HG03378 (cell line): ENCODE data around the gene KLHL22.
"Not testable (repeated sequence)": the region's sequence is repeated elsewhere in the genome, so short reads cannot be mapped to it uniquely, and the experiment has no call there.

Experiments
- ATAC-seq: cut with Tn5 transposase; IDR thresholded peaks from one replicate; pipeline ENCODE4 v1.9.1; 2021; ENCODE audit warnings: mild to moderate bottlenecking, moderate library complexity; ENCODE audit not compliant: unreplicated experiment

The KLHL22 gene

DNA sequence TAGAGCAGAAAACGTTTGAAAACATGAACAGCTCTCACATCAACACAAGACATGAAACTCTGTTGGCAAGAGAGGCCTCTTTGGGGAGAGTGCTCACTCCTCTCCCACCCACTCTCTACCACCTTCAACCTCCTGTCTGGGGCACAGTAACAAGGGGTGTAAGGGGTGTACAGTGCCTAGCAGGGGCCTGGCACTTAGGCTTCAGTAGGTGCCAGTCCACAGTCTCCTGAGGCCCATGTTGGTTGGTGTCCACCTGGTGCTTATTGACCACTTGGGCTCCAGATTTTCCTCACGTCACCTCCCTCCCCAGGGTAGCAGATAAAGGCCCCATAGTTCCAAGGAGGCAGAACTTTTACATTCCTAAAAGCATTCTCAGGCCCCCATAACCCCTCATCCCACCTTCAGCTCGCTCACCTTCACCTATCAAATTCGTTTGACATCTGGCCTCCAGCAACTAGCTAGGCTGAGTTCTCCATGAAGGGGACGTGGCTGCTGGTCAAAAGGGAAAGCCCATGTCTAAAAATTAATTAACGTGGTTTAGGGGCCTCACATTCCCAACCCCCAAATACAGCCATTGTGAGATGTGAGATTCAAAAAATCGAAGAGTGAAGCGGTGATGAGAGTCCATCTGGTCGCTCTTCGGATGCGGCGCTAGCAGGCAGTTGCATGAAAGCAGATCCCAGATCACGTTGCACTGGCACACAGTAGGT, 11.1 kb upstream of the KLHL22 start:
- no peak for ATAC-seq

DNA sequence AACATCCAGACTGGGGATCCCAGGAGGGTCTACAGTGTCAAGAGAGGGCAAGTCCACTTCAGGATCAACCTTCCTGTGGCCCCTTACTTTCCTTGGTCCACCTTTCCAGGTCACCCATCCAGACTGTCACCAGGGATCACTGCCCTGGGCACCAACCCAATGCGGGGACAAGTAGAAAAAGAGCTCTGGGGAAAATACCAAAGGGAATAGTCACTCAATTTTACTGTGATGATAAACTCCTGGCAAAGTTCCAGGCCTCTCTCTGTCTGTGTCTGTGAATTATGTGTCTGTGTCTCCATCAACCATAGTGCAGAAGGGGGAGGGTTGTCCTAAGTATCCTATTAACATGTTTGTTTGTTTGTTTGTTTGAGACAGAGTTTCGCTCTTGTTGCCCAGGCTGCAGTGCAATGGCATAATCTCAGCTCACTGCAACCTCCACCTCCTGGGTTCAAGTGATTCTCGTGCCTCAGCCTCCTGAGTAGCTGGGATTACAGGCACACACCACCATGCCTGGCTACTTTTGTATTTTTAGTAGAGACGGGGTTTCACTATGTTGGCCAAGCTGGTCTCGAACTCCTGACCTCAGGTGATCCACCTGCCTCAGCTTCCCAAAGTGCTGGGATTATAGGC, 8.8 kb upstream of the KLHL22 start:
- ATAC-seq: not testable (repeated sequence)

DNA sequence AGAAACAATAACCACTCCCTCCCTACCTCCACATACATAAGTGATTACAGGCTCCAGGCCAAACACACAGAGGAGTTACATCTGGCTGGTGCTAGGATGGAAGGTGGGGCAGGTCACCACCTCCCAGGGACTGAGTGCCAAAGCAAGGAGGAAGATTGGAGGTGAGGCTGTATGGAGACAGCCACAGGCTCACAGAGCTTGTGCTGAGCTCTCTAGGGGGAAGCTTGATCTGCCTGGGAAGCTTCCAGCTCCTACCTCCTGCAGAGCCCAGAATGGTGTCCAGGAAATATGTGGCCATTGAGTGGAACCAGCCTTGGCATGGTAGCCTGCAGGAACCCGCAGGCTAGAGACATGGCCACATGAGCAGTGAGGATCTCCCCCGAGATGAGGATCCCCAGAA, 8.2 kb upstream of the KLHL22 start:
- ATAC-seq: no peak

DNA sequence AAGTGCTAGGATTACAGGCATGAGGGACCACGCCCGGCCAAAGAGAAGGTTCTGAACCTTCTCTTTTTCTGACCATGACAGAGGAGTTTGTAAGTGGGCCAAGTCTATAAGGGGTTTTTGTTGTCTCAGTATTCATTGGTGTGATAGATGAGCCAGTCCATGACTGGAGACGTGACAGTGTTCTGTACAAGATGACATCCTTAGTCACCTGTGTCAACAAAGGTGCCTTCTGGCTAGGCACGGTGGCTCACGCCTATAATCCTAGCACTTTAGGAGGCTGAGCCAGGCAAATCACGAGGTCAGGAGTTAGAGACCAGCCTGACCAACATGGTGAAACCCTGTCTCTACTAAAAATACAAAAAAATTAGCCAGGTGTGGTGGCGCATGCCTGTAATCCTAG, 4.2 kb upstream of the KLHL22 start:
- no peak for ATAC-seq

DNA sequence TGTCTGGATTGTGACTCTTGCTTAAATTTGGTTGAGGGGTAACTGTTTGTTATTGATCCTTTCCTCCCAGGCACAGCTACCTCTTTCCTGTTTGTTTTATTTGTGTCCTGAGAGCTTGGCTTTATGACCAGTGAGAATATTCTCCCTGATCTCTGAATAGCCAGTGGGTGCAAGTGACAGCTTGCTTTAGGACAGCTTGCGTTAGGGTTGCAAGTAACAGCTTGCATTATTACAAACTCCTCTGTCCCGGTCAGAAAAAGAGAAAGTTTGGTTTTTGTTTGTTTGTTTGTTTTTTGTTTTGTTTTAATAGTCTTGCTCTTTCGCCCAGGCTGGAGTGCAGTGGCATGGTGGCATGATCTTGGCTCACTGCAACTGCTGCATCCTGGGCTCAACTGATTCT, 3.3 kb upstream of the KLHL22 start:
- no peak for ATAC-seq

DNA sequence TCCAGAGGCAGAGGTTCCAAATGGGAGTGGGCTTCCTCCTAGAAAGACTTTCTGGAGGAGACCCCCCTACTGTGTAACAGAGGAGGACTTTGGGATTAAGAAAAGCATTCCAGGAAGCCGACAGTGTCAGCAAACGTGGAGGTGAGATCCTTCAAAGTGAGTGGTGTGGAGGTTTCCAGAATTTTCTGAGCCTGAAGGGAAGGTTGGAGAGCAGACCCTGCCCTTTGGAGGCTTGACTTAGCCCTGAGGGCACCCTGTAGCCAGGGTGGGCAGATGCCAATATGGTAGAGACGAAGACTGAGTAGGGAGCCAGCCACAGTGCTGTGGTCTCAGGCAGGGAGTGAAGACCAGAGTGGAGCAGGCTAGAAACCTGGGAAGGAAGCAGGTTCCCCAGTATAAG, 1.8 kb upstream of the KLHL22 start:
- ATAC-seq: no peak

DNA sequence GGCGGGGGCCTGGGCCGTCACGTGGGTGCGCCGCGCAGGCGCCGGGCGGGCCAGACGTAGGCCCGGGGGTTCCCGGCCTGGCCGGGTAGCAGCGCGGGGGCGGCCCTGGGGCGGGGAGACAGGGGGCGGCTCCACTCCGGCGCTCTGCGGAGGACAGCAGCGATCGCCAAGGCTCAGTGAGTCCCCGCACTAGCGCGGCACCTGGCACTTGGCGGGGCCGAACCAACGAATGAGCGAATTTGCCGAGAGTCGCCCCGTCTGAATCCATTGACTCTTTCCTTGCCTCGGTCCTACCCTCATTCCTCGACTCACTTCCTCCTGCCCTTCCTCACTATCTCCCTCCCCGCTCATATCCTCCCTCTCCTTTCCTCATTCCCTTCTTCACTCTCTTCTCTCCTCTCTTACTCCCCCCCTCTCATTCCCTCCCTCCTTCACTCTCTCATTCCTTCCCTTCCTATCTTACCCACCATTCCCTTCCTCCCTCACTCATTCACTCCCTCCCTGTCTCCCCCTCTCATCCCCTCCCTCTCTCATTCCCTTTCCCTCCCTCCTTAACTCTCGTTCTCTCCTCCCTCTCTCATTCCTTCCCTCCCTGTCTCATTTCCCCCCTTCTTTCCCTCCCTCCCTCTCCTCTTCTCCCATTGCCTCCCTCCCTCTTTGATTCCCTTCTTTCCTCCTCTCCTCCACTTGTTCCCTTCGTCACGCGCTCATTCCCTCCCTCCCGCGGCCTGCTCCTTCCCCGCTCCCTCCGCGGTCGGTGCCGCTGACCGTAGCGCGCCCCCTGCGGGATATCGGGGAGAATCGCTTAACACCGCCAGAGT, 476 bp upstream of the KLHL22 start:
- peak; percentile 43 for ATAC-seq

DNA sequence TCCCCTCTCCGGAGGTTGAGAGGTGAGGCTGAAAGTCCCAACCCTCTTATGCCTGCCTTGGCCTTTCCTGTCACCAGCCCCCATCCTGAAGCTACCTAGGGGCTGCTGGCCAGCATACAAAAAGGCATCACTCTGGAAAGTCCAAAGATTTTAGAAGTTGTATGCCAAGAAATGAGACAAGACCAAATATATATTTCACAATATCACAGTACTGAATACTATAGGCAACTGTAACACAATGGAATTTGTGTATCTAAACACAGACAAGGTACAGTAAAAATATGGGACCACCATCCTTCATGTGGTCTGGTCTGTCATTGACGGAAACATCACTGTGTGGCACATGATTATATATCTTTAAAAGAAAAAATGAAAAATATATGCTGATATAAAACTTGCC, 4.2 kb downstream of the KLHL22 start:
- ATAC-seq: no peak

DNA sequence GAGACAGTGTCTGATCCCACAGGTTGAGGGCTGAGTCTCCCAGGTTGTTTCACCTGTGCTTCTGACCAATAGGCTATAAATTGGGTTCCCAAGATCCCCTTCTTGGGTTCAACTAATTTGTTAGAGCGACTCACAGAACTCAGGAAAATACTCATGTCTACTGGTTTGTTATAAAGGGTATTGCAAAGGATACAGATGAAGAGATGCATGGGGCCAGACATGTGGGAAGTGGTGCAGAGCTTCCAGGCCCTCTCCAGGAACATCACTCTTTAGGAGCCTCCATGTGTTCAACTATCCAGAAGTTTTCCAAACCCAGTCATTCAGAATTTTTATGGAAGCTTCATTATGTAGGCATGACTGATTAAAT, 4.7 kb downstream of the KLHL22 start:
- no peak for ATAC-seq

DNA sequence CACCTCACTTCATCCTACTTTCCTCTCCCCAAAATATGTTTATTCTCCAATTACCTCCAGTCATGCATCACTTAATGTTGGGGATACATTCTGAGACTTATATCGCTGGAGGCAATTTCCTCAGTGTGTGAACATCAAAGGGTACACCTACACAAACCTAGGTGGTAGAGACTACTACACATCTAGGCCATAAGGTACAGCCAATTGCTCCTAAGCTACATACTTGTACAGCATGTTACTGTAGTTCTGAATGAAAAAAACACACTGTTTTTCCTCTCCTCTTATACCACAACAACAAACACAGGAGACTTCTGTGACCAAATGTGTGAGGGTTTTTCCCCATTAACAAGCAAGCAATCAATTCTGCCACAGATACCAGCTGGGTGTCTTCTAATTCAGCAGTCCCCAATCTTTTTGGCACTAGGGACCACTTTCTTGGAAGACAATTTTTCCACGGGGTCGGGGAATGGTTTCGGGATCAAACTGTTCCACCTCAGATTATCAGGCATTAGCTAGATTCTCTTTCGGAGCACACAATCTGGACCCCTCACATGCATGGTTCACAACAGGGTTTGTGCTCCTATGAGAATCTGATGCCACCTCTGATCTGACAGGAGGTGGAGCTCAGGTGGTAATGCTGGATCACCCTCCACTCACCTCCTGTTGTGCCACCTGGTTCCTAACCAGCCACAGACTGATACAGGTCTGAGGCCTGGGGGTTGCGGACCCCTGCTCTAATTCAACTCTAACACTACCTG, 5.2 kb downstream of the KLHL22 start:
- no peak for ATAC-seq

DNA sequence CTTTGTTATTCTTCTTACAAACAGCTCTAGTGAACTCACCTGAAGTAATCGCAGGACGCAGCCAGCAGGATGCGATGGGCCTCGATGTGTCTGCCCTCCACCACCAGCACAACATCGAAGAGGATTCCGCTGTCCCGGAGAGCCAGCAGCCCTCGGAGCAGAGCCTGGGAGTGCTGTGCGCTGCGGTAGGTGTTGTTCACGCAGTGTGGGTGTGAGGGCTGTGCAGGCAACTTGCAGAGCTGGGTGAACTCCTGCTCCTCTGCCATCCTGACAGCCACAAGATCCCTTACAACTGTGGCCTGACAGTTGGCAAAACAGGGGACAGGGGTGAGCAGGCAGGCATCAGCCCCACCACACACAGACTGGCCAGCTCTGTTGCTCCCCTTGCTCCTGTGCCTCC, 6.6 kb downstream of the KLHL22 start:
- no peak for ATAC-seq

DNA sequence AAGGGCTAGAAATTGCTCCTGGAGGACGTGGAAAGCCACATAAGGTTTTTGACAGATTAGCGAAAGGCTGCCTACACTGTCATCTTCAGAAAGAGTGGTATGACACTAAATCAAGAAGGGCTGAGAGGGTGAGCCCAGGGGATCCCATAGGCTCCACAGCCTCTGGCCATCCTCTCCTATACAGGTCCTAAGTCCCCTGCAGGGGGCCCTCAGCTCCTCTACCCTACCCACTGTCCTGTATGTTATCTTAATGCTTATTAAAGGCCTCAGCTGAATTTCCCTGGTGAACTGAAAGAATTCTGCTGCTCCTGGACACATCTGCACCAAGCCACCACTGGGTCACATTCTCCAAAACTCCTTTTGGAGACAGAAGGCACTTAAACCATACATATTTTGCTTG, 7.9 kb downstream of the KLHL22 start:
- ATAC-seq: no peak

DNA sequence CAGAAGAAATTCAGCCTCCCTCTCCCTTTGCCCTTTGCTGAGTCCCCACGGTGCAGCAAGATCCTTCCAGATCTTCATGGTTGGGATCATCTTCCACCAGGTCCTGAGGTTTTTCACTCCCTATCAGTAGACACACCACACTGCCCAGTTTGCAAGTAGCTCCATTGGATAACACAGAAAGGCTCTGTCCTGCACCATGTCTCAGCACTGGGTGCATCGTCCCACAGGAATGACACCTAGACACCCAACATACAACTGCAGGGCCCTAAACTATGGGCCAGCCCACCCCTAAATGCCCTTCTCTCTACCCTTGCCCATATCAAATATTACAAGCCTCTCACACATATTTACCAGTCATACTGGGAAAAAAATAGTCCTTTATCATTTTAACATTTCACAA, 9.4 kb downstream of the KLHL22 start:
- no peak for ATAC-seq

DNA sequence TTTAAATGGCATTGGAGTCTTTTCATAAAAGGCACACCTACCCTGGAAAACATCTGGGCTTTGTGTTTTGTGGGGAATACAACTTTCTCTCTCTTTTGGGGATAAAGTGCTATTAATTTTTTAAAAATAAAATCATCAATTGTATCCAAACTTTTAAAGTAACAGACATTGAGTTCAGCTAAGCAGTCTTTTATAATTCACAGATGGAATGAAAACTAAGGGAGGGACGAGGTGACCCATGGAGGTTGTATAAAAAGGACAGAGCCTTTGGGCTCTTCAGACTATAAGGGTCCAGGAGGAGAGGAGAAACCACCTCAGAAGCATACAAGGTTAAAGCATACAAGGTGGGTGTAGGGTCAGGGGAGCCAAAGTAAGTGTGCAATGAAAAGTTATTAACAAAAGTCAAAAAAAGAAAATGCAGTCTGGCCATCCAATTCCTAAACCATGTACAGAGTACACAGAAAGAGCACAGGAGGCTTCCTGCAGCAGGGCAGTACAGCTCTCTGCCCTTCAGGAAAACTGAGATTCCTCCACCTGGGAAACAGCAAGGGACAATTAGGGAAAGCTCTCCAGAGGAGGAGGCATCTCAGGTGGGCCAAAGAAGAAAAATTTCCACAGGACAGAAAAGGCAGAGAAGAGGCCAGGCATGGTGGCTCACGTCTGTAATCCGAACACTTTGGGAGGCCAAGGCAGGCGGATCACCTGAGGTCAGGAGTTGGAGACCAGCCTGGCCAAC, 10.5 kb downstream of the KLHL22 start:
- ATAC-seq: no peak

DNA sequence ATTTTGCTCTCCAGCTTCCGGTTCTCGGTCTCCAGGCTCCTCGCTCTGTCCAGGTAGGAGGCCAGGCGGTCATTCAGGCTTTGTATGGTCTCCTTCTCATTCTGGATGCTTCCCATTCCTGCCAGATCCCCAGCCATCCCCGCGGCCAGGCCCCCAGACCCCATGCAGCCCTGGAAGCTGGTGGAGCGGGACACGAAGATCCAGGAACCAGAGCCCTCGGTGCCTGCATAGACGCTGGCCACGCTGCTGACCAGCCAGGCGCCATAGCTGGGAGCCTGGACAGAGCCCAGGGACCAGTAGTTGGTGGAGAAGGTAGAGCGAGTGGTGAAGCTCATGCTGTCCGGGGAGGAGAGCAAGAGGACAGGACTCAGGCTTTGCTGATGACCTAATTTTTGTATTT, 11.8 kb downstream of the KLHL22 start:
- ATAC-seq: no peak

DNA sequence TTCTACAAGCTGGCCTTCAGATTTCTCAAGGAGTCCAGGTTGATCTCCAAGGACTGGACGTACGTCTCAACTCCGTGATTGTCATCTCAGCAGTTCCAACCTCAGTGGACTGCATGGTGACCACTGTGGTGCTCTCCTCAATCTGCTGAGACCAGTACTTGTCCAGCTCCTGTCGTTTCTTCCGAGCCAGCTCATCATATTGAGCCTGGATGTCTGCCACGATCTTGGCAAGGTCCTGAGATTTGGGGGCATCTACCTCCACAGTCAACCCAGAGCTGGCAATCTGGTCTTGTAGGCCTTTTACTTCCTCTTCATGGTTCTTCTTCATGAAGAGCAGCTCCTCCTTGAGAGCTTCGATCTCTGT, 12.5 kb downstream of the KLHL22 start:
- not testable (repeated sequence) for ATAC-seq

DNA sequence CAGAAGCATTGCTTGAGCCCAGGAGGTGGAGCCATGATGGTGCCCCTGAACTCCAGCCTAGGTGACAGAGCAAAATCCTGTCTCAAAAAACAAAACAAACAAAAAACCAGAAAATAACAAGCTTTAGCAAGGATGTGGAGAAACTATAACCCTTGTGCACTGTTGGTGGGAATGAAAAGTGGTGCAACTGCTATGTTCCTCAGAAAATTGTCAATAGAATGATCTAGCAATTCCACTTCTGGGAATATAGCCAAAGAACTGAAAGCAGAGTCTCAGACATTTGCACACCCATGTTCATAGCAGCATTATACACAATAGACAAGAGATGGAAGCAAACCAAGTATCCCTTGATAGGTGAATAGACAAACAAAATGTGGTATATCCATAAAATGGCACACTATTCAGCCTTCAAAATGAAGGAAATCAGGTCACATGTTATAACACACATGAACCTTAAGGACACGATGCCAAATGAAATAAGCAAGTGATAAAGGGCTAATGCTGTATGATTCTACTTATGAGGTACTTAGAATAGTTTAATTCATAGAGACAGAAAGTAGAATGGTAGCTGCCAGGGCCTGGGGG, 15.9 kb downstream of the KLHL22 start:
- no peak for ATAC-seq

DNA sequence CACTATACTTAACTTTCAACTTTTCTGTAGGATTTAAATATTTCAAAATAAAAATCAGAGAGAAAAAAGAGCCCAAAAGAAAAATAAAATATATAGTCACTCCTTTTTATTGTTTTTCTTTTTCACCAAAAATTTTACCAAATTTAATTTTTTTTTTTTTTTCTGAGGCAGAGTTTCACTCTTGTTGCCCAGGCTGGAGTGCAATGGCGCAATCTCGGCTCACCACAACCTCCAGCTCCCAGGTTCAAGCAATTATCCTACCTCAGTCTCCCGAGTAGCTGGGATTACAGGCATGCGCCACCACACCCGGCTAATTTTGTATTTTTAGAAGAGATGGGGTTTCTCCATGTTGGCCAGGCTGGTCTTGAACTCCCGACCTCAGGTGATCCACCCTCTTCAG, 17.5 kb downstream of the KLHL22 start:
- not testable (repeated sequence) for ATAC-seq

DNA sequence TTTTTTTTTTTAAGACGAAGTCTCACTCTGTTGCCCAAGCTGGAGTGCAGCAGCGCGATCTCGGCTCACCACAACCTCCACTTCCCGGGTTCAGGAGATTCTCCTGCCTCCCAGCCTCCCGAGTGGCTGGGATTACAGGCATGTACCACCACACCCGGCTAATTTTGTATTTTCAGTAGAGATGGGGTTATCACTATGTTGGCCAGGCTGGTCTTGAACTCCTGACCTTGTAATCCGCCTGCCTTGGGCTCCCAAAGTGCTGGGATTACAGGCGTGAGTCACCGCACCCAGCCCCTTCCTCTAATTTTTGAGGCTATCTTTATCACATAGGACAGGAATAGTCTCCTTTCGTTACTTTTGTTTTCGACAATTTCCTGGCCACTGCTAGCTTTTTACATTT, 20.0 kb downstream of the KLHL22 start:
- ATAC-seq: not testable (repeated sequence)

DNA sequence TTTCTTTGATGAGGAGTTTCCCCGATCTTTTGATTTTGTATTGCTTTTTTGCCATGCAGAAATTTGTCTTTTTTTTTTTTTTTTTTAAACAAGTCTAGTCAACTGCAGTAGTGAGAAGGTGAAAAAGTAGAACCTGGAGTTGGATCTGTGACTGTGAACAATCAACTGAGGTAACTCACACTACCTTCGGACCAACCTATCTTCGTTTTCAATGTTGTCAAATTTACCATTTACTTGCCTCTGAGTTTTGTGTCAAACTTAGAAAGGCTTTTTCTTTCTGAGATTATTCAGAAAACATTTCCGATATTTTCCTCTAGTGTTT, 20.5 kb downstream of the KLHL22 start:
- no peak for ATAC-seq
